A549 (cell line): ENCODE results near the gene SRF. TPM values are rescaled to one million over a fixed set of nuclear protein-coding genes. Genes with fewer than 3 reads are reported as not detected.

Experiments
- ATAC-seq, 2 experiments: fragments of 200-7000 bp in 1 of 2; fragments of >200 bp in 1 of 2; cut with Nextera tagmentation in 1 of 2; cut with Tn5 transposase in 1 of 2; 3 replicates each; pipeline versions ENCODE4 v1.8.0 to v1.9.1; 2018 to 2020; ENCODE audit warnings: mild to moderate bottlenecking in 1 of 2, moderate library complexity in 1 of 2
- CTCF ChIA-PET: fragments of 300-600 bp; sonication (Branson Sonifier 250); formaldehyde crosslinking; extraction: SDS; loops from one replicate; lab custom pipeline; 2021; ENCODE audit warnings: antibody characterized with exemption, inconsistent platforms; lab: Yijun Ruan, JAX
- POLR2A ChIA-PET: fragments of 350-600 bp; formaldehyde crosslinking; extraction: SDS; loops from one replicate; lab custom pipeline; 2021; ENCODE audit warnings: antibody characterized with exemption, inconsistent platforms; lab: Yijun Ruan, JAX
- DNase-seq, 2 experiments: peaks; one replicate each; pipeline versions ENCODE4 v3.0.0 to v3.0.0-alpha.2; 2011 to 2016; ENCODE audit warnings: low read depth in 1 of 2, low spot score in 1 of 2
- FAIRE-seq: peaks from 2 replicates; lab custom pipeline; 2011; peaks lifted over from hg19 to GRCh38; lab: Jason Lieb, UNC
- H3K27ac ChIP-seq, 2 experiments: fragments of >200 bp; sonication (Bioruptor Twin); formaldehyde crosslinking; 3 replicates each; pipeline ENCODE4 v1.5.1; 2016 to 2017
- H3K4me1 ChIP-seq: fragments of >200 bp; sonication (Bioruptor Twin); formaldehyde crosslinking; 3 replicates; pipeline ENCODE4 v1.6.1; 2016
- H3K4me2 ChIP-seq: fragments of >200 bp; sonication (Bioruptor Twin); formaldehyde crosslinking; 3 replicates; pipeline ENCODE4 v1.6.1; 2016
- H3K4me3 ChIP-seq: fragments of >200 bp; sonication (Bioruptor Twin); formaldehyde crosslinking; 3 replicates; pipeline ENCODE4 v1.5.1; 2016
- H3K9me3 ChIP-seq: fragments of >200 bp; sonication (Bioruptor Twin); formaldehyde crosslinking; 3 replicates; pipeline ENCODE4 v1.6.1; 2016
- CBX8 ChIP-seq: fragments of 200-600 bp; sonication (generic); IDR thresholded peaks from 2 replicates; pipeline ENCODE4 v1.6.1; 2016
- CEBPB ChIP-seq, 2 experiments: fragments of >200 bp in 1 of 2; sonication (Bioruptor Twin) in 1 of 2; formaldehyde crosslinking in 1 of 2; IDR thresholded peaks; 2 replicates each; pipeline ENCODE4 v1.6.1; 2012 to 2016
- E2F6 ChIP-seq: IDR thresholded peaks from 2 replicates; pipeline ENCODE4 v1.6.1; 2012; ENCODE audit warnings: low read depth, borderline replicate concordance
- EHF ChIP-seq: fragments of 250-450 bp; sonication (Bioruptor Pico); IDR thresholded peaks from 2 replicates; pipeline ENCODE4 v1.5.0; 2020; ENCODE audit warnings: mild to moderate bottlenecking
- HDAC2 ChIP-seq: fragments of 200-600 bp; sonication (generic); IDR thresholded peaks from 2 replicates; pipeline ENCODE4 v1.6.1; 2016
- HEYL ChIP-seq: fragments of 250-450 bp; sonication (Bioruptor Pico); IDR thresholded peaks from 2 replicates; pipeline ENCODE4 v1.8.0; 2021; ENCODE audit warnings: mild to moderate bottlenecking, moderate library complexity
- HOXA7 ChIP-seq: fragments of 250-450 bp; sonication (Bioruptor Pico); IDR thresholded peaks from 2 replicates; pipeline ENCODE4 v1.5.0; 2020; ENCODE audit warnings: mild to moderate bottlenecking, moderate library complexity
- HOXB13 ChIP-seq: fragments of 250-450 bp; sonication (Bioruptor Pico); IDR thresholded peaks from 2 replicates; pipeline ENCODE4 v1.5.0; 2020; ENCODE audit warnings: low read depth, mild to moderate bottlenecking, moderate library complexity
- JUNB ChIP-seq: fragments of >200 bp; sonication (Bioruptor Twin); formaldehyde crosslinking; IDR thresholded peaks from 2 replicates; pipeline ENCODE4 v1.6.1; 2016
- MAX ChIP-seq: IDR thresholded peaks from 2 replicates; pipeline ENCODE4 v1.6.1; 2012
- MAZ ChIP-seq: fragments of 150-350 bp; IDR thresholded peaks from 2 replicates; pipeline ENCODE4 v1.6.1; 2014; ENCODE audit warnings: antibody characterized with exemption, low read depth, low read length, borderline replicate concordance
- MYC ChIP-seq: IDR thresholded peaks from 2 replicates; pipeline ENCODE4 v1.6.1; 2012; ENCODE audit warnings: mild to moderate bottlenecking, inconsistent platforms, low read length, improper control_type of control experiment, borderline replicate concordance
- NFE2L2 ChIP-seq: fragments of 150-350 bp; conservative IDR thresholded peaks from 2 replicates; pipeline ENCODE4 v1.6.1; 2014; ENCODE audit warnings: low read length
- NPAS2 ChIP-seq: fragments of 250-450 bp; sonication (Bioruptor Pico); IDR thresholded peaks from 2 replicates; pipeline ENCODE4 v1.8.0; 2022; ENCODE audit warnings: mild to moderate bottlenecking, moderate library complexity, borderline replicate concordance
- NR3C1 ChIP-seq: fragments of >200 bp; sonication (Bioruptor Twin); formaldehyde crosslinking; IDR thresholded peaks from 3 replicates; pipeline ENCODE4 v1.6.1; 2017
- PBX3 ChIP-seq: IDR thresholded peaks from 2 replicates; pipeline ENCODE4 v1.6.1; 2012
- POLR2AphosphoS2 ChIP-seq: conservative IDR thresholded peaks from 2 replicates; pipeline ENCODE4 v1.6.1; 2012; ENCODE audit warnings: low read length, improper control_type of control experiment, inconsistent platforms
- RAD21 ChIP-seq, 2 experiments: fragments of >200 bp in 1 of 2; sonication (Bioruptor Twin) in 1 of 2; formaldehyde crosslinking in 1 of 2; IDR thresholded peaks in 1 of 2; conservative IDR thresholded peaks in 1 of 2; 2 replicates in 1 of 2; 3 replicates in 1 of 2; pipeline ENCODE4 v1.6.1; 2012 to 2018; ENCODE audit warnings: inconsistent platforms in 1 of 2
- RARB ChIP-seq: fragments of 250-450 bp; sonication (Bioruptor Pico); IDR thresholded peaks from 2 replicates; pipeline ENCODE4 v1.8.0; 2021; ENCODE audit warnings: mild to moderate bottlenecking, moderate library complexity
- REST ChIP-seq: fragments of 200-600 bp; sonication (generic); IDR thresholded peaks from 2 replicates; pipeline ENCODE4 v1.6.1; 2016; ENCODE audit warnings: antibody characterized with exemption, mild to moderate bottlenecking, moderate library complexity
- RFX5 ChIP-seq: fragments of 450-650 bp; IDR thresholded peaks from 2 replicates; pipeline ENCODE4 v1.7.1; 2014; ENCODE audit warnings: antibody characterized with exemption, mild to moderate bottlenecking, moderate library complexity
- RNF2 ChIP-seq: fragments of 200-600 bp; sonication (generic); IDR thresholded peaks from 2 replicates; pipeline ENCODE4 v1.6.1; 2016; ENCODE audit warnings: low read depth, mild to moderate bottlenecking, antibody characterized with exemption, moderate library complexity, borderline replicate concordance
- SREBF2 ChIP-seq: fragments of 450-650 bp; IDR thresholded peaks from 2 replicates; pipeline ENCODE4 v1.6.1; 2014; ENCODE audit warnings: mild to moderate bottlenecking, moderate library complexity
- TFCP2L1 ChIP-seq: fragments of 250-450 bp; sonication (Bioruptor Pico); IDR thresholded peaks from 2 replicates; pipeline ENCODE4 v1.5.0; 2021; ENCODE audit warnings: mild to moderate bottlenecking
- ZC3H11A ChIP-seq: fragments of 450-650 bp; IDR thresholded peaks from 2 replicates; pipeline ENCODE4 v1.6.1; 2014; ENCODE audit warnings: antibody characterized with exemption, mild to moderate bottlenecking
- ZFP36 ChIP-seq: fragments of 450-650 bp; IDR thresholded peaks from 2 replicates; pipeline ENCODE4 v1.6.1; 2014; ENCODE audit warnings: borderline replicate concordance; ENCODE audit not compliant: partially characterized antibody
- ZNF302 ChIP-seq: fragments of 250-450 bp; sonication (Bioruptor Pico); IDR thresholded peaks from 2 replicates; pipeline ENCODE4 v1.9.0; 2021; ENCODE audit warnings: inconsistent platforms, mild to moderate bottlenecking, moderate library complexity
- ZSCAN20 ChIP-seq: fragments of 250-450 bp; sonication (Bioruptor Pico); IDR thresholded peaks from 2 replicates; pipeline ENCODE4 v1.8.0; 2022; ENCODE audit warnings: mild to moderate bottlenecking, moderate library complexity
- WGBS: methylation state at CpG from one replicate; pipeline ENCODE4 v1.1.6; 2017; ENCODE audit errors: missing lambda C conversion rate; 5-methylcytosine and 5-hydroxymethylcytosine counted together
- polyA plus RNA-seq, 4 experiments: library from polyadenylated mRNA; depleted of rRNA in 3 of 4; stranded (reverse); fragments of >200 nt; fragmentation: RNase III in 1 of 4; extraction: RNeasy Plus Mini Kit Qiagen cat#74134 plus additional on column Dnase treatment in 1 of 4; gene quantifications; 2 replicates in 3 of 4; 3 replicates in 1 of 4; pipeline ENCODE4 v1.2.3, GENCODE V29; 2011 to 2017

The SRF gene
- polyA plus RNA-seq, 2 of the 4 experiments (the other 2 are of a cell fraction) = 14.0 to 16.7 TPM

- FAIRE-seq = no peak
- peaks cover 28% of the 10 kb centered on the region for H3K4me1 ChIP-seq
- POLR2A ChIA-PET = interaction anchor here (0.7 kb wide), 1 partner anchor 186 kb away, joined by 4 read pairs; the partner anchor contains the start of gene PPP2R5D
- peak overlapping the region; percentile 92 to 100 for H3K27ac ChIP-seq
- H3K4me2 ChIP-seq = peak overlapping the region; percentile 97
- WGBS = 2% methylated on average over 18 of the region's 18 CpGs
- TF ChIP-seq MAX (0 out of 2 replicates have a peak, but pooled peaks have one; percentile 17), RFX5 (no peak), E2F6 (peak; percentile 74; the same call in 1 of the 2 replicates), ZC3H11A (no peak)
- CTCF ChIA-PET = interaction anchor here (1.0 to 1.1 kb wide), 3 partner anchors 18 to 50 kb away, joined by 3 to 4 read pairs (median 3); no protein-coding TSS in a partner anchor
- no peaks in the 10 kb centered on the region for H3K9me3 ChIP-seq
- peak overlapping the region; percentile 92 for H3K4me3 ChIP-seq
- peak in 1 of 2 experiments; percentile 67 for DNase-seq
- ATAC-seq = peak; percentile 62 to 81
Observed at GRCh38 chr6:43170417-43170930, 595 bp upstream of the SRF start.

GRCh38 chr6:43171707-43172103 is 636 bp downstream of the SRF start:
- peak overlapping the region; percentile 93 for H3K4me2 ChIP-seq
- peaks cover 30% of the 10 kb centered on the region for H3K4me1 ChIP-seq
- FAIRE-seq (no peak), DNase-seq (no peak), ATAC-seq (no peak)
- peak overlapping the region; percentile 92 to 100 for H3K27ac ChIP-seq
- no CpG with 5 or more reads among the region's 57 CpGs for whole genome bisulfite sequencing
- H3K9me3 ChIP-seq = no peaks in the 10 kb centered on the region
- TF ChIP-seq EHF (CRISPR knock-in tag) (no peak), NPAS2 (CRISPR knock-in tag) (no peak), RARB (no peak), ZFP36 (no peak), PBX3 (no peak), MYC (no peak), ZSCAN20 (CRISPR knock-in tag) (no peak), ZNF302 (CRISPR knock-in tag) (no peak), RNF2 (no peak), HDAC2 (no peak), RAD21 (conservative IDR thresholded peaks at IDR 0.05 in 1 of 2, IDR thresholded peaks at IDR 0.05 in 1 of 2) (no peak), CBX8 (no peak), JUNB (no peak), CEBPB (IDR thresholded peaks at IDR 0.05) (no peak), HEYL (CRISPR knock-in tag) (no peak), RFX5 (no peak)
- CTCF ChIA-PET = interaction anchor here (0.7 to 1.4 kb wide), 7 partner anchors 9 to 348 kb away, joined by 3 to 12 read pairs (median 3); partner anchors contain the start of gene CUL9
- POLR2A ChIA-PET = interaction anchor here (1.0 to 1.6 kb wide), 2 partner anchors 10 to 22 kb away, joined by 3 read pairs; partner anchors contain the start of gene CUL9
- H3K4me3 ChIP-seq = peak overlapping the region; percentile 92

- peak overlapping the region; percentile 92 for H3K4me3 ChIP-seq
- H3K9me3 ChIP-seq = no peaks in the 10 kb centered on the region
- ATAC-seq = no peak
- peak in 1 of 2 experiments; percentile 24 for DNase-seq
- 7% methylated on average over 34 of the region's 46 CpGs for WGBS
- FAIRE-seq = no peak
- POLR2A ChIA-PET = interaction anchor here (1.0 to 1.6 kb wide), 2 partner anchors 10 to 22 kb away, joined by 3 read pairs; partner anchors contain the start of gene CUL9
- H3K27ac ChIP-seq = peak overlapping the region; percentile 92 to 100
- H3K4me1 ChIP-seq = peaks cover 30% of the 10 kb centered on the region
- peak overlapping the region; percentile 93 for H3K4me2 ChIP-seq
- CTCF ChIA-PET = interaction anchor here (0.7 to 1.4 kb wide), 9 partner anchors 9 to 348 kb away, joined by 3 to 12 read pairs (median 3); partner anchors contain the start of genes CUL9 and DNPH1
- no peak for TF ChIP-seq HOXB13 (CRISPR knock-in tag)
- TF ChIP-seq TFCP2L1 = no peak
- TF ChIP-seq MAZ = no peak
- no peak for TF ChIP-seq REST
- TF ChIP-seq RARB = no peak
- TF ChIP-seq POLR2AphosphoS2 = no peak
- TF ChIP-seq NR3C1 = no peak
- TF ChIP-seq HOXA7 (CRISPR knock-in tag) = no peak
- TF ChIP-seq ZFP36 = no peak
- no peak for TF ChIP-seq NFE2L2
- no peak for TF ChIP-seq SREBF2
Observed at GRCh38 chr6:43172104-43173007, 1.3 kb downstream of the SRF start.
